HG03095 (cell line): ENCODE results near the gene SV2C.
"Not testable (repeated sequence)": the region's sequence is repeated elsewhere in the genome, so short reads cannot be mapped to it uniquely, and the experiment has no call there.

Source experiments
- ATAC-seq: cut with Tn5 transposase; IDR thresholded peaks from one replicate; pipeline ENCODE4 v1.9.1; 2021; ENCODE audit warnings: moderate library complexity; ENCODE audit not compliant: unreplicated experiment

The SV2C gene

DNA sequence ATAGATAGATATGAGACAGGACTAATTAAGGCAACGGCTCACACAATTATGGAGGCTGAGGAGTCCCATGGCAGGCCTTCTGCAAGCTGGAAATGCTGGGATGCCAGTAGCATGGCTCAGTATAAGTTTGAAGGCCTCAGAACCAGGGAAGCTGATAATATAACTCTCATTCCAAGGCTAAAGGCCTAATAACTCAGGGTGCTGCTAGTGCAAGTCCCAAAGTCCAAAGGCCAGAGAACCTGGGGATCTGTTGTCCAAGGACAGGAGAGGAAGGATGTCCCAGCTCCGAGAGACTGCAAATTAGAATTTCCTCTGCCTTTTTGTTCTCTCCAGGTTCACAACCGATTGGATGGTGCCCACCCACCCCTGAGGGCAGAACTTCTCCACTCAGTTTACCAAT is 114.5 kb downstream of the SV2C start:
- no peak for ATAC-seq

DNA sequence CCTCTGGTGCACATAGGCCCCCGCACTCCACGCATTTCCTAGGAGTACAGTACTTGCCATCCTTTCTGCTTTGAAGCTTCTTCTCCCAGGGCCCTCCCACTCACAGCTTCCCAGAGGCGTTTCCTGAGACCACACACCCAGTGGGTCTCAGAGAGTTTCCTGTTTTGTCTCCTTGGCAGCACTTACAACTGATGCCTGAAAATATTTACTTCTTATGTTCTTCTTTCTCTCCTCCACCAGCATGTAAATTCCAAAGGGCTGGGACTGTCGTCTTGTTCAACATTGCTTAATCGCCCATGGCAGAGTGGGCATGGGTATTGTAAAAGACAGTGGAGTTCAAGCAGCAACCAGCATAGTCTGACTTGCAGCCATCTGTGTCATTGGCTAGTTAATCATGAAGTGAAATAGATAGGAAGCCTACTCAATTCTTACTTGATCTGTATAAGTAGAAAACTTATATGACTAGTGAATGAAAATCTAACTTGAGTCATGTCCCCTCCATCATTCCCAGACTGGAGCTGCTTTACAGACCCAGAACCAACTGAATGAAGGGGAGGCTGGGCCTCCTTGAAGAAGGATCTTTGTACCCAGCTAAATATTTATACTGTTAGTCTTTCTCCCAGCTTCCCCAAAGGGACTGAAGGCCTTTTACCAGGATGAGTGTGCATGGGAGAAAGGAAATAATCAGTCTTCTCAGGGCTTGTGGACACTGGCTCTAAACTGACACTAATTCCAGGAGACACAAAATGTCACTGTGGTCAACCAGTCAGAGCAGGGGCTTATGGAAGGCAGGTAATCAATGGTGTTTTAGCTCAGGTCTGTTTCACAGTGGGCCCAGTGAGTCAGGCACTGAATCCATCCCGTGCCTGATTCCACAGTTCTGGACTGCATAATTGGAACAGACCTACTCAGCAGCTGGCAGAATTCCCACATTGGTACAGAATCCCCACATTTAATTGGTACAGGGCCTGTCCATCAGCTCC is 116.4 kb downstream of the SV2C start:
- ATAC-seq, result no peak

DNA sequence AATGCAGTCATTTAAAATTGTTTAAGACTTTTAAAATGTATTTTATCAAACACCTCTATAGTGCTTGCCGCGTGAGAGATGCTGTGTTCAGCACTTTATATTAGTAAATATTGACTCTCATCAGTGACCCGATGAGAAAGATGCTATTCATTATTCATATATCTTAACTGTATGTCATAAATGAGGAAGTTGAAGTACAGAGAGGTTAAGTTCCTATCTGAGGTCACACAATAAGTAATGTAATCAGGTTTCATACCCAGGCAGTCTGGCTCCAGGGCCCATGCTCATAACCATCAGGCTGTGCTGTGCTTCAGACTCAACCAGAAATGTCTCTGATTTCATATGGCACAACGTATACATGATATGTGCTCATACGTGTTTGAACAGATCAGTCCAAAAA is 119.0 kb downstream of the SV2C start:
- no peak for ATAC-seq

DNA sequence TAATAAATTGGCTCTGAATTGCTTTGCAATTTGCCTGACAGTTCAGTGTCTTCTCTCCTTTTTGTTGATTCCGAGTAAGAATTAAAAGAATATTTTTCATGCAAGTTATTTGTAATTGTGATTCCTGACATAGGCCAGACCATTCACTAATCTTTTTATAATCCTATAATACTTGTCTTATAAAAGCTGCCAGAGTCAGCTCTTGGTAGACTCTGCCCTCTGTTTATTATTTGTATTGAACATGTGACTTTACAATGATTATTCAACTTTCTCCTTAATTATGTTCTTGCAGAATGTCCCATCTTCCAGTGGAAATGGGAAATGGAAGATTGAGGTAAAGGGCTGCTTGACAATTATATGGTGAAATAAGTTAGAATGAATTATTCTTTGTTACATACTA is 121.0 kb downstream of the SV2C start:
- ATAC-seq, result no peak

DNA sequence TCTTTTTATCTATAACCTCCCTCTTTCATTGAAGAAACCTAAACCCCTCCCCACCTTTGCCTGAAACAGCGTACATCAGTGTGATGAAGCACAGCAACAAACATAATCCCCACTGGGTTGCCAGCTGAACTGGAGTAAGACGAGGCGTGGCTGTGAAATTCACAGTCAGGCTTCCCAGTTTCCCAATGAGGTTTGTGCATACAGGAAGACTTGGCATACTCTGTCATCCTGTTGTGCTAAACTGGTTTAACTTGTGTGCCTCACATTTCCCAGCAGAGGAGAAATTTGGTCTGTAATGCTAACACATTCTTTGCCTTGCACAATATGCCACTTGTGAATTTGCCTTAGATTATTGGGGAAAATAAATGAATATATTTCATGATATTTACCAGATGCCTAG is 121.5 kb downstream of the SV2C start:
- no peak for ATAC-seq

DNA sequence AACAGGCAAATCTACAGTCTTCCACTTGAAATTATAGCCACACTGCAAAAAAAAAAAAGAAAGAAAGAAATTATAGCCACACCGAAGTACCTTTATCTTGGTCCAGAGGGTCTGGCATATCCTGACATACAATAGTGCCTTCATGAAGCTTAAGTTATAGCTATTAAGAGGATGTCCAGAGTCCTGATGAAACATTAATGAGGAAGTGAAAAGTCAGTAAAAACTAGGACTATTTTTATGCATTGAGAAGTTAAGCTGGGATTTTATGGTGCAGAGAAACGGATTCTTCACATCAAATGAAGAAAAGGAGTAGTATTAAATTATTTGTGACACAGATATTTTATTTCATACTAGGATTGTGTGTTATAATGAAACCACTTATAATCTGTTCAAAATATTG is 123.9 kb downstream of the SV2C start:
- ATAC-seq, result no peak

DNA sequence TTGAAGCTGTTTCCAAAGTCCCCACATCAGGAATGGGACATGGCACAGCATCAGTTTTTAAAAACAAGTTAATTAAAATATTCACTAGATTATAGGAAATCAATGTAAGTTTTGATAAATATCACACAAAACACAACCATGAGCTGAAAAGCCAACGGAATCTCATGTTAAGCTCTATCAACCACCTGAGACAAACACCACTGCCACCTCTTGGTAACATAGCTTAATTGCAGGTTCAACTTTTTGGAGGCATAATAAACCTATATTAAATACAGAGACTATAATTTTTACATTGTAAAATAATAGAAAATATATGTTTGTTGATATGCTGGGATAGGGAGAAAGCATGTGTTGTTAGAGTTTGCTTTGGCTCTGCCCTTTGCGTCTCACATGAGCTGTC is 126.1 kb downstream of the SV2C start:
- no peak for ATAC-seq

DNA sequence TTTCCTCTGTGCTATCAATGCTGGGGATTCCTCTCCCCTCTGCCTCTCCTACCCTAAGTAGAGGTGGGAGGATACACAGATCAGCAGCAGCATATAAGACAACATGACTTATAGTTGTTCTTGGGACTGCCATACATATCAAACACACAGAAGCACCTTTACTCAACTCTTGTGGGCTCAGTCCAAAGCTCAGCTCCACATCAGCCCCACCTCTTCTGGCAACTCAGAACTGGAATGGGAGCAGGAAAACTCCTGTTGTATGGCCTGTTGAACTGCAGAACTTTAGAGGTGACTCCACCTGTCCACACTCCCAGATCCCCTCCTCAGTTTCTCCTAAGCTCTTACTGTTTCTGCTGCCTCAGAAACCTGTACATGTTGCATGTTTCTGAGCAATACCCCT is 127.8 kb downstream of the SV2C start:
- ATAC-seq, result no peak

DNA sequence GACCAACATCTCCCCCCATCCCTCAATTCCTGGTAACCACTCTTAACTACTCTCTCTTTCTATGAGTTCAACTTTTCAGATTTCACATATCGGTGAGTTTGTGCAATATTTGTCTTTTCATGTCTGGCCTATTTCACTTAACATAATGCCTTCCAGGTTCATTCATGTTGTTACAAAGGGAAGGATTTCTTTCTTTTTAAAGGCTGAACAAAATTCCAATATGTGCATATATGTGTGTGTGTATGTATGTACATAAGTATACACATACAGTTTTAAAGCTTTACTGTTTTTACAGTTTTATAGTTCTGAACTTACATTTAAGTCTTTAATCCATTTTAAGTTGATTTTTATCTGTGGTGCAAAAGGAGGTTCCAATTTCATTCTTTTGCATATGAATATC is 130.7 kb downstream of the SV2C start:
- ATAC-seq, result no peak

DNA sequence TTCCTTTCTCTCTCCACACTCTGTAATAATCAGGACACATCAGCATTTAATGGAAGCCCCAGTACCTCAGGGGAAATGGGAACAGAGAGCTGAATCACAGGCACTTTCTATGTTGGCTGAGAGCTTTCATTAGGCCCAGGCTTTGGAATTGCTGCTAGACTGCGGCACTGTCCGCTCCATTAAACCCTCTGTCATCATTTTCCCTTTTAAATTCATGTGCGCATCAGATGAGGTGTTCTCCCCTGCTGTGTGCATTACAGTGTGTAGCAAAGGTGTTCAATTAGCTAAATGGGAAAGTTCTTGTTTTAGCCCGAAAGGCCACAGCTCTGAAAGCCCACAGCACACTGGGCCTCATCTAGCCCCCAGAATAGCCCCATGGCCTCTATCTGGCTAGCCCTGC is 133.6 kb downstream of the SV2C start:
- no peak for ATAC-seq

DNA sequence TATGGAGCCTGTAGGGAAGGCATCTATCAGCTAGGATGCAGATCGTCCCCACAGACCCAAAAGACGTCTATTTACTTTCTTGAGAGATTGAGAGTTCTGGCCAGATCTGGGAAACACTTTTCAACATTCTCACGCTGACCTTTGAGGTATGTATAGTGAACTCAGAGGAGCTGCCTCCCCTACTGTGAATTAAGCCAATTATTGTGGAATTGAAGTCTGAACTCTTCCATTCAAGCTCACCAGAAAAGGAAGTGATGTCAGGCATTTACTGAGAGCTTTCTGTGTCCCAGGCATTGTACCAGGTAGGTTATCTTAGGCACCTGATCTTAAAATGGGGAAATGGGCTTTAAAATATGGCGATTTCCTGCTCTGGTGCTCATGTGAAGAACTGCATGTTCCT is 136.5 kb downstream of the SV2C start:
- ATAC-seq, result no peak

DNA sequence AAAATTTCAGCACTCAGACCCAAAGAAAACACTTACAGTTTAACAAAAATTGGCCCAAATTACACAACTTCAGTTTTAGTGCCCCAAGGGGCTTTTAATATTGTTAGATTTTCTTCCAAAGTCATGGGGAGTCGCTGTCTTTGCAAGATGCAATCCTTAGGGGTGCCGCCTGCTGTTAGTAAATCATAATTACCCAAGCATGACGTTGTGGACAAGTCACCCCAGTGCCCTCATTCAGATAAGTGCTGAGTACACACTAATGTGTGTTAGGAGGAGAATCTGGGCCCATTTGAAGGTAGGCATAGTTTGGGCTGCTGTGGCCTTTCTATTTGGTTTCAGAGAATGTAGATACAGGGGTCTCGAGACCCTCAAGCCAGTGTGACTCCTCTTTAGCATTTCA is 138.1 kb downstream of the SV2C start:
- no peak for ATAC-seq

DNA sequence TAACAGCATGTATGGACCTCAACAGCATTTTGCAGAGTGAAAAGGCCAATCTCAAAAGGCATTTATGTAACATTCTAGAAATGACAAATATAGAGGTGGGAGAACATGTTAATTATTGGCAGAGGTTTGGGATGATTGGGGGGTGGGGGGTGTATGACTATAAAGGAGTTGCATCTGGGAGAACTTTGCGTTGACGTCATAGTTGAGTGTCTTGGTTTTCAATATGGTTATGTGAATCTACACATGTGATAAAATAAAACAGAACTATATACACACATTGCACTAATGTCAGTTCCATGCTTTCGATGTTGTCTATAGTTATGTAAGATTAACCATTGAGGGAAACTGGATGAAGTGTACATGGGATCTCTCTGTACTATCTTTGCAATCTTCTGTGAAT is 139.1 kb downstream of the SV2C start:
- no peak for ATAC-seq

DNA sequence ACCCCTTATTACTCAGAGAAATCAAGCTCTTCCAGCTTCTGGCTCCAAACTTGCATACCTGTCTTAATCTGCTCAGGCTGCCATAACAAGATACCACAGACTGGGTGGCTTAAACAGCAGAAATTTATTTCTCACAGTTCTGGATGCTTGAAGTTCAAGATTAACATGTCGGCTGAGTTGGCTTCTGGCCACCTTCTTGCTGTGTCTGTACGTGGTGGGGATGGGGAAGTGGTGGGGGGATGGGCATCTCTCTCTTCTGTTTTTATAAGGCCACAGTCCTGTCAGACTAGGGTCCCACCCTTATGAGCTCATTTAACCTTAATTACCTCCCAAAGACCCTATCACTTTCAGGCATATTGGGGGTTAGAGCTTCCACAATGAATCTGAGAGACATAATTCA is 140.5 kb downstream of the SV2C start:
- ATAC-seq, result no peak

DNA sequence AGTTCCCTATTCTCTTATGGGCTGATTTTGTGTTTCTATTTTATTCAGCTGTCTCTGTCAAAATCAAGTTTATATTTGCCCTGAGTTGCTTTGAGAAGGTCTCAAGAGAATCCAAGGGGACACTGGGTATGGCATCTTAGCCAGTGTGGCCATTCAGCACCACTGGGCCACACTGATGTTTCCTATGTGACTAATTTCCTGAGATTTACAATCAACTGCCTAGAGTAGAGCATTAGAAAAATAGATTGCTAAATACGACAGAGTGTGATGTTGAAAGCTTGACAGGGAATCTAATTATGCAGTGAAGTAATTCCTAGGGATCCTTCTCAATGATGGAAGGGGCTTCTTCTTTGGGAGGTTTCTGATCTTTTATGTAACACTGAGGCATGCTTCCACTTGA is 141.7 kb downstream of the SV2C start:
- no peak for ATAC-seq

DNA sequence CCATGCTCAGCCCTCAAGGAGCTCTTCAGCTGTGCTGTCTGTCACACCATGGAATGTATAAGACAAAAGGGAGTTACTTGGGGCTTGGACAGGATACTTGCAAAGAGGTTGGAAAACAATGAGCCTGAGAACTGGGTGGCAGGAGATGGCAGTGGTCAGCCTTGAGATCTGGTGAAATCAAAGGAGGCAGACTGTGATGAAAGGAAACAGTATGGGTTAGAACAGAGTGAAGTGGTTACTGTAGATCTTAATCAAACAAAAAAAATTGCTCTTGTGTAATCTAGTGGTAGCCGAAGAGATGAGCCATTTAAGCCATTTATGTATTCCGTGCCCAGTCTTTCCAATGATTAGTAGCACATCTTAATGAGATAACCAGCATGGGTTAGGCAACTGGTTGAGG is 142.2 kb downstream of the SV2C start:
- no peak for ATAC-seq

DNA sequence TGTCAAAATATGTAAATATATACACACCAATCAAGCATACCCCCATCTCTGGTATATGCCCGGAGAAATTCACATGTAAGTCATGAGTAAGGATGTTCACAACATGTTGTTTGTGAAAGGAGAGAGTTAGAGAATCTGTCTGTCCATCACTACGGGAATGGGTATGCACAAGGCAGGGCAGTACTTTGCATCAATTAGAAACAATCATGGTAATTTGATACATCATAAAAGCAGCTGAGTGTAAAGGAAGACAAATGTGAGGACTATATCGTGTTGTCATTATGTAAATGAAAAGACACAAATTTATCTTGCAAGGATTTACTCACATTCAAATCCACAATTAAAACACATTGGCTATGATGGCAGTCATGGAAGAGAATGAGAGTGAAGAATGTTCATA is 146.7 kb downstream of the SV2C start:
- ATAC-seq, result no peak

DNA sequence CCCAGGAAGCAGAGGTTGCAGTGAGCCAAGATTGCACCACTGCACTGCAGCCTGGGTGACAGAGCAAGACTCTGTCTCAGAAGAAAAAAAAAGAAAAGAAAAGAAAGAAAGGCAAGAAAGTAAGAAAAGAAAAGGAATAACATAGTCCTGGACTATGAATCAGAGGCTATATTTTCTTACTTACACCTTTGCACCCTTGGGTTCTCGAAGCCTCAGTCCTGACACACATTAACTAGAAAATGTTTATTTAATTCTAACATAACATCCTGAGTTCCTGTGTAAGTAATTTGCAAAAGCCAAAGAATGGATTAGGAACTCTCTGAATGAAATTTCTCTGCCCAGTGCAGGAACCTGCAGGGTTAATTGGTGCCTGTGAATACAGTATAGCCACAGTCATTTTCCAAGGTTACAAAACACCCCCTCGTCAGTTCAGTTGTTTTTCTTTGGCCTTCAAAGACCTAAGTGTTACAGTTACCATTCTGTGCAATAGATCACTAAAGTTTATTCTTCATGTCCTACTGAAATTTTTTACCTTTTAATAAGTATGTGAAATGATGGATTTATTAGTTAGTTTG is 147.6 kb downstream of the SV2C start:
- no peak for ATAC-seq

DNA sequence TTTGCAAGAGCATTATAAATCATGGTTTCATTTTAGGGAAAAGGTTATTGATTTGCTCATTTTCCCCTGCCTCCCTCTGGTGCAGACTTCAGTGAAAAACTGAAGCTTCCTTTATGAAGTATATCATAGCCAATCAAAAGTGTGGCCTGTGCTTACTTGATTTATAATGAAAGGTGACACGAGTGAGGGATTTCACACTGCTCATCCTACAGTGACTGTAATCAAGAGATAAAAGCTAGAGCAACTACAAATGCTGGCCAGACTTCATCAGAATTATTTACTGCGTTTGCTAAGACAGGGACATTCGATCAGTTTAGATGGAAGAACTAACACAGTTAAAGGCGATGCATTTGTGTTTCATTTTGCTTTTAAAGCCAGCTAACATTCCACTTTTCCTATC is 151.5 kb downstream of the SV2C start:
- ATAC-seq, result no peak

DNA sequence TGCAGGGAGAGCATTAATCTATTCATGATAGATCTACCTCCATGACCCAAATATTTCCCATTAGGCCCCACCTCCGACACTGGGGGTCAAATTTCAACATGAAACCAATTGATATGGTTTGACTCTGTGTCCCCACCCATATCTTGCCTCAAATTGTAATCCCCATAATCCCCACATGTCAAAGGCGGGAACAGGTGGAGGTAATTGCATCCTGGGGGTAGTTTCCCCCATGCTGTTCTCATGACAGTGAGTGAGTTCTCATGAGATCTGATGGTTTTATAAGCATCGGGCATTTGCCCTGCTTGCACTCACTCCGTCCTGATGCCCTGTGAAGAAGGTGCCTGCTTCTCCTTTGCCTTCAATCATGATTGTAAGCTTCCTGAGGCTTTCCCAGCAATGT is 153.5 kb downstream of the SV2C start:
- no peak for ATAC-seq

DNA sequence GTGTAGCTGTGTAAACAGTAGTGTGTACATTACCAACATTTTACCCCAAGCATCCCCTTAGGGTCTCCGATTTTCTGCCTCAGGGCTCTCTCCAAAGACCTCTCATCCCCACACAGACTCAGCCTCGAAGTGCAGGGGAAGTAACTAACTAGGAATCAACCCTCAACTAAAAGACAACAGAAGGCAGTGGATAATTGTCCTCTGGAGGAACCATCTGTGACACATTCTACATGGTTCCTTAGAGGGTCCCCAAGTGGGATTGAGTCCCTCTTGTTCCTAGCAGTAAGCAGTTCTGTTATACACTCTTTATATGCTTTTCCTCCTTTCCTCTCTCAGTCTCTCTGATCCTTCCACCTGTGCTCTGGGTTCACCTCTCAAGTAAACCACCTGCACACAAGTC is 157.2 kb downstream of the SV2C start:
- no peak for ATAC-seq

DNA sequence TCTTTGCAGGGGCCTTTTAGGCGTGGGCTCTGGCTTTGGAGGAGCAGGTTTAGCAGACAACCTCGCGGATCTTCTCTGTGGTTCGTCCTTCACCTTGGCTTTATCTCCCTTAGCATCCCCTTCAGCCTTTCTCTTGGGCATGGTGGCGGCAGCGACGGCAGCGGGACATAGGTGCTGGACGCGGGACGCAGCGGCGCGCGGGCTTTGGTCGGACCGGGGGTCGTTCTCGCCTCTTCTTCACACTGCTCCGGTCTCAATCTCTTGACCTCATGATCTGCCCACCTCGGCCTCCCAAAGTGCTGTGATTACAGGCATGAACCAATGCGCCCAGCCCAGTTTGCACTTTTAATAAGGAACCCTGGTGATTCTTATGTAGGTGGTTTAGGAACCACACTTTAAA is 159.0 kb downstream of the SV2C start:
- not testable (repeated sequence) for ATAC-seq

DNA sequence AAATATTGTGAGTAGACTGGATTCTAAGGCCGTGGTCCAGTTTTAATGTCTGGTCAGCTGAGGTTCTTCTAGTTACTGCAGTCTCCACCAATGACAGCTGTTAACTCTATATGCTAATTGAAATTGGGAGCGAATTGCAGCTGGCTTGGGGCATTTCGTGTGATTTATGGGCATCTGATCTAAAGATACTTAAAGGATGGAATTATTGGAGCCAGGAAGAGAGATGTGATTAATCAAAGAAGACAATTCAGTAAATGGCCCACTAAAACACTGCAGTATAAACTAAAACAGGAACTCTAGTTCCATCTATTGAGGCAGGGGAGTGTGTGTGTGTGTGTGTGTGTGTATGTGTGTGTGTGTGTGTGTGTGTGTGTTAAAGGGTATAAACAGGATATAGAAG is 162.4 kb downstream of the SV2C start:
- no peak for ATAC-seq
